Activated CD4-positive, CD25-positive, alpha-beta regulatory T cell treated with anti-CD3 and anti-CD28 coated beads, Interleukin-2, amount 50 U/mL, for 16 hours (primary cell): Measurements from ENCODE around the gene SET.
A peak's percentile ranks its signal among the peaks of the same experiment; 100 is the strongest.
"Not testable (repeated sequence)": the region's sequence is repeated elsewhere in the genome, so short reads cannot be mapped to it uniquely, and the experiment has no call there.

ENCODE experiments used
- DNase-seq: peaks from one replicate; pipeline ENCODE4 v3.0.0-alpha.2; 2020; ENCODE audit warnings: low read depth, low spot score

The SET gene

DNA sequence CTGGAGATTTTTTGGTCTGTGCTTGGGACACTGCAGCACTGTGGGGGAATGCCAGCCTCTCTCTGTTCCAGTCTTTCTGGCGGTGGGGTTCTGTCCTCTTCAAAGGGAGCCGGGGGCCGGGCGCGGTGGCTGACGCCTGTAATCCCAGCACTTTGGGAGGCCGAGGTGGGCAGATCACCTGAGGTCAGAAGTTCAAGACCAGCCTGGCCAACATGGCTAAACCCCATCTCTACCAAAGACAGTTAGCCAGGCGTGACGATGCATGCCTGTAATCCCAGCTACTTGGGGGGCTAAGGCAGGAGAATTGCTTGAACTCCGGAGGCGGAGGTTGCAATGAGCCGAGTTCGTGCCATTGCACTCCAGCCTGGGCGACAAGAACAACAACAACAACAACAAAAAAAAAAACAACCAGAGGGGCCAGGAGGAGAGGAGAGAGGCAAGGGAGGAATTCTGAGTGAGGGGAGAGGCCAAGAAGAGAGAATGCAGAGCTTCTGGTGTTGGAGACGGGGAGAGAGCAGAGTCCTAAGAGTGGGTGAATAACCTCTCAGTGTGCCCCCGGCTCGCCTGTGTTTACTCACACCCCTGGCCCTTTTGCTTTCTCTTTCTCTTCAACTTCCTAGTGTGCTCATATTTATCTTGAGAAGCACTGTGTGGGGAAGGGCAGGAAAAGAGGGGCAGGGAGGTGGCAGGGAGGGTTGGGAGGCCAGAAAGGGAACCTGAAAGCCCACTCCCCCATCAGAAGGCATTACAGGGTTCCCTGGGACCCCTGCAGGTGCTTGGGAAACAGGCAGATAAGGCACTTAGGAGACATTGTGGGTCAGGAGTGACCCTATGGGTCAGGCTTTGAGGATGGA is 3.2 kb upstream of the SET start:
- no peak for DNase-seq

- no peak for DNase-seq
Measured at GRCh38 chr9:128687453-128687852, 1.6 kb upstream of the SET start.

GRCh38 chr9:128689293-128689774 is 312 bp downstream of the SET start:
- DNase-seq, result no peak

DNA sequence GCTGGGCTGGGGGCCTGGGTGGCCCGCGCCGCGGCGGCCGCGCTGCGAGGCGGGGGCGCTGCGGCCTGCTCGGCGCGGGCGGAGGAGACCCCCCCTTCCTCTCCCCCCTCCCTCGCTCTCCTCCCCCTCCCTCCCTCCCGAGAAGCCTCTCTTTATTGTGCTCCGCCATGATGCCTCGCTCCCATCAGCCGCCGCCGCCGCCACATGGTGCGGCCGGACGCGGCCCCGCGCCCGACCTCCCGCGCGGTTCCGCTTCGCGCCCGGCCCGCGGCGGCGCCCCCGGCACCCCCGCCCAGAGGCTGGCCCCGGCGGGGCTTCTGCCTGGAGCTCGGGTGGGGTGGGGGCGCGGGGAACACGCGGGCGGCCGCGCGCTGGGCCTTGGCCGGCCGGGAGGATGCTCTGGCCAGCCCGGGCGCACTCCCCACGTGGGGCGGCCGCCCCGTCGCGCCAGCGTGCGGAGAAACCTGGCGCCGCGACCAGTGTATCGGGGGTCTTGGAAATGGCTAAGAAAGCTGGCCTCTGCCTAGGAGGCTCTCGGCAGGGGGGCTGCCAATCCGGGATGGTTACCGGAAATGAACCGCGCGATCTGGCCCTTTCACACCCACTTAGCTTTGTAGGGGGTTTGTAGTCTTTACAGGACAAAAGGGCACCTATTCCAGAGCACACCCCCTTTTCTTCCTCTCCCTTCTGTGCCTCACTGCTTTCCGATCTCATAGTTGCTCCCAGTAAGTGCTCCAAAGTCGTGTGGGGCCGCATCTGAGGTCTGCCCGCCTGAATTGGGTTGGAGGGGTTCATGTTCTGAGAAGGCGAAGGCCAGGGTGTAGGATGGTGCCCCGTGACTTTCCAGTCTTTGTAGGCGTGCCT is 1.0 kb downstream of the SET start:
- DNase-seq, result peak; percentile 30

DNA sequence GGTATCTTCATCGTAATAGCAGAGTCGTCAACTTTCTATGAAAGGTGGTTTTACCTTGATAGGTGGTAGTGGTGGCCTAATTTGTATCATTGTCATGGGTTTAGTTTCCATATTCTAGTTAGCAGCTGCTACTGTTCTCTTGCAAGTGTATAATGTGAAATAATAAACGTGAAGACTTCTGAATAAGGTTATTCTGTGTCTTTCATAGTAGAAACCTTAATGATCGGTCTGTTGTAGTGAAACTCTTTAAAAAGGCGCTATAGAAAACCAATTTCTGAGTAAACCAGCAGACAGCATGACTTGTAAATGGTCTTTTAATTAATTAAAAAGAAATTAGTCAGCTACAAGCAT is 1.6 kb downstream of the SET start:
- no peak for DNase-seq

- DNase-seq, result not testable (repeated sequence)
Measured at GRCh38 chr9:128693738-128694137, 4.7 kb downstream of the SET start.

- DNase-seq, result no peak
Measured at GRCh38 chr9:128694344-128694743, 5.3 kb downstream of the SET start.

DNA sequence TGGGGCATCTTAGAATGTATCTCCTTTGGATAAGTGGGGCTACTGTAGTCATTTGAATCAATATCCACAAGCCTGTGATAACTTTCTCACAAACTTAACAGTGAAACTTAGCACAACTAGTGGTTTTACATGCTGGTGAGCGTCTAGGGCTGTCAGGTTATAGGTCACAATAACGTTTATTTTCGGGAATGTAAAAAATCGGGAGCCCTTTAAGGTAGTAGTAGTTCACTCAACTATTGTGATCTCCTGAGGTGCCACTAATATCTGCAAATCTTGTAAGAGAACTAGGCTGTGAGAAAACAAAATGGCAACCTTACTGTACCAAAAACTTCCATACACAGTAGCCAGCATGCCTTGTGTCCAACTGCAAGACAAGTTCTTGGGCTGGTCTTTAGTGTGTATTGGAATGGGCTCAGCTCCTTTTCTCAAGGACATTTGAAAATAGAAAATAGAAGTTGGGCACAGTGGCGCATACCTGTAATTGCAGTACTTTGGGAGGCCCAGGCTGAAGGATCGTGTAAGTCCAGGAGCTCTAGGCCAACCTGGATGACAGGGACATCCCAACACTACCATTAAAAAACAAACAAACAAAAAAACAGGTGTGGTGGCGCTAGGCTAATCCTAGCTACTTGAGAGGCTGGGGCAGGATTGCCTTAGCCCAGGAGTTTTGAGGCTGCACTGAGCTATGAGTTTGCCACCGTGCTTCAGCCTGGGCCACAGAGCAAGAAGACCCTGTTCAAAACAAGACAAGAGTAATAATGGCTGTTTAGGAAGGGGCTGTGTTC is 8.1 kb downstream of the SET start:
- no peak for DNase-seq

GRCh38 chr9:128699096-128699795 is 10.2 kb downstream of the SET start:
- not testable (repeated sequence) for DNase-seq

DNA sequence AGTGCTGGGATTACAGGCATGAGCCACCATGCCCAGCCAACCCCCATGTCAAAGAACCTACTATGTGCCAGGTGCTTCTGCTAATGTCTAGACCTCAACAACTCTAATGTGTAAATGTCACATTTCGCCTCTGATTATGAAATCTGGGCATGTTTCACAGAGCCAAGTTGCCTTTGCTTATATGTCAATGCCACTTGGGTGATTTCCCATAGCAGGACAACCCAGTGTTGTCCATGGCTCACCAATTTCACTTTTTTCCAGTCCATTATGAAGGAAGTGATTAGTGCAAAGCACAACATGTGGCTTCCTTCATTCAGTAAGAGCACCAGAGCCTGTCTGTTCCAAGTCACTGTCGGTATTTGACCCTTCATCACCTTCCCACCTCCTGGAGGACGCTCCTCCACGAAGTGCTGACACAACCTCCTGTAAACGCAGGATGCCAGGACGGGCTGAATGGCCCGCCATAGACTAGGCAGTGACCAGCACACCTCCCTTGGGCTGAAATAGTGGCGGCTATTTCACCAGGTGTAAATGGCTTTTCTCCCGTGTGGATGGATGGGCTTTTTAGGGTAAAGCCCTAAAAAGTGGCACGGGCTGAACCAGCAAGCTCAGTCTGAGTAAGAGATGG is 12.3 kb downstream of the SET start:
- no peak for DNase-seq

DNA sequence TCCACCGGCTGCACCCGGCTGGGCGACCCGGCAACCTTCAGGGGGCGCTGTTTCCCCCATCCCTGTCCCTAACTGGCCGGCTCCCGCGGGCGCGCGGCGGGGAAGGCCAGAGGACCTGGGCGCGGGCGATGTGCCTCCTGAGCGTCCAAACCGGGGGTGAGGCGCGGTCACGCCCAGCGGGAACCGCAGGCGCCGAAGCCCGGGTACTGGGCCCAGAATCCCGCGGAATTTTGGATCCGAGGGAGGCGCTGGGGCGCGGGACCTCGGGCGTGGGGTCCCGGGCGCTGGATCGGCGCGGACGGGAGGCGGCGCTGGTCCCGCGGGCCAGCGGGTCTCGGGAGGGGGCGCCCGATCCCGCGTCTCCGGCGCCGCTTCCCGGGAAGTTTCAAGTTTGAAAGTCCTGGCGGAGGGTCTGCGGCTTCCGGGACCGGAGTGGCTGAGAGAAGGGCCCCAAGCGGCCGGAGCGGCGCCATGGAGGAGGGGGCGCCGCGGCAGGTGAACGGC is 13.5 kb downstream of the SET start, which contains the start of gene PKN3:
PKN3 (plus strand) TSS at position 59 of the 504 bp plus-strand sequence; CDS start at position 472, 413 bp downstream.
- DNase-seq, result peak; percentile 63

GRCh38 chr9:128702949-128703615 is 14.1 kb downstream of the SET start:
- no peak for DNase-seq

GRCh38 chr9:128703616-128704355 is 14.8 kb downstream of the SET start:
- DNase-seq, result no peak

DNA sequence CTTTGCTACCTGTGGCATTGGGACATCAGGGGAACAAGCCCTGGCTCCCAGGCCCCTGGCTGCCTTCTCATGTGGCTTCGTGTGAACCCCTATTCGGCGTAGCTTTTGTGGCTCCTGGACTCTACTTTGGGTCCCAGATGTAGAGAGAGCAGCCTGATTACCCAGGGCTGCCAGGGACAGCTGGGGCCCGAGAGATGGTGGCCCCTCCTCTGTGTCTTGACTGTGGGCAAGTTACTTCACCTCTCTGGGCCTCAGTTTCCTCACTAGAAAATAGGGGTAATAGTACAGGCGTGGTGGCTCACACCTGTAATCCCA is 15.3 kb downstream of the SET start:
- DNase-seq, result no peak

GRCh38 chr9:128705051-128705965 is 16.3 kb downstream of the SET start:
- DNase-seq, result no peak

GRCh38 chr9:128706045-128706444 is 17.0 kb downstream of the SET start:
- no peak for DNase-seq

DNA sequence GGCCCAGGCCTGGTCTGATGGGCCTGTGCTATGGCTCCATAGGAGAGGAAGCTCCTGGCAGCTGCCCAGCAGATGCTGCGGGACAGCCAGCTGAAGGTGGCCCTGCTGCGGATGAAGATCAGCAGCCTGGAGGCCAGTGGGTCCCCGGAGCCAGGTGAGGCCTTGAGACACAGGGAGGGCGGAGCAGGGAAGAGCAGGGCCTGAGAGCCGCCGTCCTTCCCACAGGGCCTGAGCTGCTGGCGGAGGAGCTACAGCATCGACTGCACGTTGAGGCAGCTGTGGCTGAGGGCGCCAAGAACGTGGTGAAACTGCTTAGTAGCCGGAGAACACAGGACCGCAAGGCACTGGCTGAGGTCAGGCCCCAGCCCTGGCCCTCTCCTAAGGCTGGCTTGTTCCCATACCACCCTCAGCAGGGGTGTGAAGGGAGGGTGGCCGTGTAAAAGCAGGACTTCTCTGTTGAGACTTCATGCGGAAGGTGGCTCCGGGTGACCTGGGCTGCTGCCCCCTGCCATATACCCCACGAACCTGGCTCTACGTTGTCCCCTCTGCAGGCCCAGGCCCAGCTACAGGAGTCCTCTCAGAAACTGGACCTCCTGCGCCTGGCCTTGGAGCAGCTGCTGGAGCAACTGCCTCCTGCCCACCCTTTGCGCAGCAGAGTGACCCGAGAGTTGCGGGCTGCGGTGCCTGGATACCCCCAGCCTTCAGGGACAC is 17.8 kb downstream of the SET start:
- no peak for DNase-seq

DNA sequence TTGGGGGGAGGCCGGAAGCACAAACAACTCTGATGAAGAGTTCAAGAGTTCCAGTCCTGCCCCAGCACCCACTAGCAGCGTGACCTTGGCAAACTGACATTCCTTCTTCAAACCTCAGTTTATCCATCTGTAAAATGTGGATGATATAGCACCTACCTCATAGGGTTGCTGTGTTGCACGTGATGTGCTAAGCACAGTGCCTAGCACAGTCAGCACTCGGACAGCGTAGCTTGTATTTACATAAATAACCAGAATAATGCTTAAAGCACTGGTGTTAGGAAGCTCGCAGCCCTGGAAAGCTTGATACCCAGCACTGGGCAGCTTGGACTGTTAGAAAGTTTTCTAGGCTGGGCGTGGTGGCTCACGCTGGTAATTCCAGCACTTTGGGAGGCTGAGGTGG is 18.4 kb downstream of the SET start:
- no peak for DNase-seq
